Trophoblast cell (in vitro differentiated cells and primary cell): ENCODE measurements around the gene HEXIM2.

Experiments
- DNase-seq, 2 donors: peaks; one replicate each; pipeline ENCODE4 v3.0.0-alpha.2; 2016
- H2AFZ ChIP-seq: 2 replicates; pipeline ENCODE4 v1.6.1; 2013; ENCODE audit warnings: low read length, moderate library complexity, mild to moderate bottlenecking; ENCODE audit not compliant: insufficient read depth, poor library complexity
- H2AK5ac ChIP-seq: 2 replicates; pipeline ENCODE4 v1.6.1; 2013; ENCODE audit warnings: mild to moderate bottlenecking, low read length
- H2BK120ac ChIP-seq: 2 replicates; pipeline ENCODE4 v1.6.1; 2013; ENCODE audit warnings: low read length, mild to moderate bottlenecking, moderate library complexity; ENCODE audit not compliant: insufficient read depth, poor library complexity
- H2BK12ac ChIP-seq: 2 replicates; pipeline ENCODE4 v1.6.1; 2013; ENCODE audit warnings: mild to moderate bottlenecking, low read length, moderate library complexity
- H2BK5ac ChIP-seq: 2 replicates; pipeline ENCODE4 v1.6.1; 2013; ENCODE audit warnings: low read length, low read depth, moderate library complexity, mild to moderate bottlenecking; ENCODE audit not compliant: poor library complexity
- H3K14ac ChIP-seq: 2 replicates; pipeline ENCODE4 v1.6.1; 2013; ENCODE audit warnings: mild to moderate bottlenecking, low read length
- H3K18ac ChIP-seq: 2 replicates; pipeline ENCODE4 v1.6.1; 2013; ENCODE audit warnings: mild to moderate bottlenecking, low read length
- H3K23ac ChIP-seq: 2 replicates; pipeline ENCODE4 v1.6.1; 2013; ENCODE audit warnings: low read length
- H3K27ac ChIP-seq: 2 replicates; pipeline ENCODE4 v1.5.1; 2013; ENCODE audit warnings: low read depth, mild to moderate bottlenecking, inconsistent platforms, low read length, moderate library complexity
- H3K27me3 ChIP-seq: 2 replicates; pipeline ENCODE4 v1.6.1; 2013; ENCODE audit warnings: inconsistent platforms, mild to moderate bottlenecking, low read length, moderate library complexity; ENCODE audit not compliant: insufficient read depth
- H3K36me3 ChIP-seq, 2 experiments: 1 replicate in 1 of 2; 2 replicates in 1 of 2; pipeline ENCODE4 v1.6.1; 2013; ENCODE audit warnings: low read length in 2 of 2, mild to moderate bottlenecking in 2 of 2, moderate library complexity in 1 of 2; ENCODE audit not compliant: insufficient read depth in 2 of 2, control insufficient read depth in 1 of 2
- H3K4ac ChIP-seq: 2 replicates; pipeline ENCODE4 v1.6.1; 2013; ENCODE audit warnings: low read depth, mild to moderate bottlenecking, low read length, moderate library complexity
- H3K4me1 ChIP-seq, 2 experiments: 1 replicate in 1 of 2; 2 replicates in 1 of 2; pipeline ENCODE4 v1.6.1; 2013; ENCODE audit warnings: low read length in 2 of 2, mild to moderate bottlenecking in 2 of 2, moderate library complexity in 1 of 2; ENCODE audit not compliant: insufficient read depth in 2 of 2, control insufficient read depth in 1 of 2
- H3K4me2 ChIP-seq: 2 replicates; pipeline ENCODE4 v1.6.1; 2013; ENCODE audit warnings: inconsistent platforms, mild to moderate bottlenecking, low read length, moderate library complexity
- H3K4me3 ChIP-seq: 2 replicates; pipeline ENCODE4 v1.5.1; 2013; ENCODE audit warnings: mild to moderate bottlenecking, low read depth, low read length, inconsistent platforms
- H3K79me1 ChIP-seq: one replicate; pipeline ENCODE4 v1.6.1; 2013; ENCODE audit warnings: low read length
- H3K79me2 ChIP-seq: 2 replicates; pipeline ENCODE4 v1.6.1; 2013; ENCODE audit warnings: low read length, mild to moderate bottlenecking; ENCODE audit not compliant: control insufficient read depth, insufficient read depth, poor library complexity
- H3K9ac ChIP-seq: 2 replicates; pipeline ENCODE4 v1.6.1; 2013; ENCODE audit warnings: mild to moderate bottlenecking, low read length
- H3K9me3 ChIP-seq: 2 replicates; pipeline ENCODE4 v1.6.1; 2013; ENCODE audit warnings: low read depth, mild to moderate bottlenecking, control low read depth, inconsistent platforms, low read length; ENCODE audit not compliant: insufficient read depth
- H4K12ac ChIP-seq: 2 replicates; pipeline ENCODE4 v1.6.1; 2013; ENCODE audit warnings: low read depth, mild to moderate bottlenecking, low read length, moderate library complexity
- H4K8ac ChIP-seq: 2 replicates; pipeline ENCODE4 v1.6.1; 2013; ENCODE audit warnings: low read depth, mild to moderate bottlenecking, low read length, moderate library complexity
- H4K91ac ChIP-seq: one replicate; pipeline ENCODE4 v1.6.1; 2013; ENCODE audit warnings: low read depth, mild to moderate bottlenecking, low read length, moderate library complexity
- WGBS: extraction: QIAGEN DNeasy Blood & Tissue Kit; methylation state at CpG from one replicate; pipeline ENCODE4 v1.1.7; 2013; ENCODE audit warnings: missing lambda C conversion rate; ENCODE audit not compliant: insufficient read length, insufficient coverage; ENCODE audit errors: extremely low coverage; 5-methylcytosine and 5-hydroxymethylcytosine counted together

The HEXIM2 gene

GRCh38 chr17:45135192-45135977 is 26.3 kb upstream of the HEXIM2 start, which contains the start of gene ACBD4:
Gene ACBD4, plus strand, starts transcription at chr17:45135687. Its CDS starts 458 bp downstream, at chr17:45136145.
- H4K12ac ChIP-seq: peak within 1 kb of the TSS; percentile 62
- H3K4me3 ChIP-seq: peak within 1 kb of the TSS; percentile 70
- peak; percentile 96 to 100 for DNase-seq
- no peak within 1 kb of the TSS for H2BK5ac ChIP-seq
- H3K23ac ChIP-seq: no peak within 1 kb of the TSS
- no peaks in the 10 kb centered on the region for H3K36me3 ChIP-seq
- H3K4ac ChIP-seq: peak within 1 kb of the TSS; percentile 11
- H2BK120ac ChIP-seq: peak within 1 kb of the TSS; percentile 19
- H2AK5ac ChIP-seq: peak within 1 kb of the TSS; percentile 80
- peak within 1 kb of the TSS; percentile 91 for H4K8ac ChIP-seq
- H3K27ac ChIP-seq: no peak within 1 kb of the TSS
- peak within 1 kb of the TSS; percentile 81 for H4K91ac ChIP-seq
- peaks cover 6% of the 10 kb centered on the region for H3K79me2 ChIP-seq
- H3K4me1 ChIP-seq: peaks cover 14 to 22% of the 10 kb centered on the region in 2 experiments
- H2BK12ac ChIP-seq: no peak within 1 kb of the TSS
- H3K79me1 ChIP-seq: peaks cover 19% of the 10 kb centered on the region
- WGBS: no CpG with 5 or more reads among the region's 40 CpGs
- H3K9me3 ChIP-seq: no peaks in the 10 kb centered on the region
- peak within 1 kb of the TSS; percentile 66 for H3K18ac ChIP-seq
- H2AFZ ChIP-seq: peak within 1 kb of the TSS; percentile 87
- no peak within 1 kb of the TSS for H3K9ac ChIP-seq
- H3K4me2 ChIP-seq: peak within 1 kb of the TSS; percentile 89
- peak within 1 kb of the TSS; percentile 73 for H3K14ac ChIP-seq
- H3K27me3 ChIP-seq: no peaks in the 10 kb centered on the region

- H4K12ac ChIP-seq: peak overlapping the region; percentile 62
- no CpG with 5 or more reads among the region's 21 CpGs for WGBS
- H3K27me3 ChIP-seq: no peaks in the 10 kb centered on the region
- H3K79me1 ChIP-seq: peaks cover 18% of the 10 kb centered on the region
- peak overlapping the region; percentile 87 for H2AFZ ChIP-seq
- H3K4me1 ChIP-seq: peaks cover 11 to 16% of the 10 kb centered on the region in 2 experiments
- no peak overlapping the region for H3K27ac ChIP-seq
- H3K9me3 ChIP-seq: no peaks in the 10 kb centered on the region
- no peak overlapping the region for H2BK5ac ChIP-seq
- no peaks in the 10 kb centered on the region for H3K36me3 ChIP-seq
- peak overlapping the region; percentile 91 for H4K8ac ChIP-seq
- no peak overlapping the region for H3K23ac ChIP-seq
- peak overlapping the region; percentile 19 for H2BK120ac ChIP-seq
- H2AK5ac ChIP-seq: peak overlapping the region; percentile 80
- peak overlapping the region; percentile 81 for H4K91ac ChIP-seq
- DNase-seq: no peak
- peak overlapping the region; percentile 70 for H3K4me3 ChIP-seq
- no peak overlapping the region for H2BK12ac ChIP-seq
- H3K9ac ChIP-seq: no peak overlapping the region
- H3K14ac ChIP-seq: peak overlapping the region; percentile 73
- H3K4ac ChIP-seq: peak overlapping the region; percentile 11
- peaks cover 6% of the 10 kb centered on the region for H3K79me2 ChIP-seq
- H3K4me2 ChIP-seq: peak overlapping the region; percentile 89
- peak overlapping the region; percentile 66 for H3K18ac ChIP-seq
These were observed 25.5 kb upstream of the HEXIM2 start for GRCh38 chr17:45135978-45136791.

GRCh38 chr17:45136846-45137560 is 24.7 kb upstream of the HEXIM2 start:
- Histone ChIP-seq H3K79me1 (peaks cover 12% of the 10 kb centered on the region), H2BK12ac (no peak overlapping the region), H3K4me3 (no peak overlapping the region), H3K4ac (no peak overlapping the region), H4K12ac (no peak overlapping the region), H2BK120ac (no peak overlapping the region), H3K9me3 (no peaks in the 10 kb centered on the region), H3K27me3 (no peaks in the 10 kb centered on the region), H3K27ac (no peak overlapping the region), H3K4me2 (no peak overlapping the region), H3K23ac (no peak overlapping the region), H3K14ac (no peak overlapping the region), H3K9ac (no peak overlapping the region), H3K4me1 (peaks cover 5 to 11% of the 10 kb centered on the region in 2 experiments), H2AK5ac (no peak overlapping the region), H4K8ac (no peak overlapping the region), H3K36me3 (no peaks in the 10 kb centered on the region), H3K18ac (no peak overlapping the region), H4K91ac (no peak overlapping the region), H2AFZ (no peak overlapping the region), H3K79me2 (peaks cover 5% of the 10 kb centered on the region), H2BK5ac (no peak overlapping the region)
- DNase-seq: no peak
- WGBS: no CpG with 5 or more reads among the region's 12 CpGs
